MG63 (cell line): ENCODE data around the gene NUBP2. TPM values are rescaled to one million over a fixed set of nuclear protein-coding genes. Genes with fewer than 3 reads are reported as not detected.

Experiments
- DNase-seq: peaks from one replicate; pipeline ENCODE4 v3.0.0-alpha.2; 2020
- H3K27me3 ChIP-seq: fragments of 250-450 bp; sonication (Bioruptor Pico); 2 replicates; pipeline ENCODE4 v1.5.1; 2020; ENCODE audit warnings: mild to moderate bottlenecking, moderate library complexity
- H3K36me3 ChIP-seq: fragments of 250-450 bp; sonication (Bioruptor Pico); 2 replicates; pipeline ENCODE4 v1.5.1; 2020; ENCODE audit warnings: mild to moderate bottlenecking, moderate library complexity
- H3K4me3 ChIP-seq: fragments of 250-450 bp; sonication (Bioruptor Pico); 2 replicates; pipeline ENCODE4 v1.5.1; 2020; ENCODE audit warnings: mild to moderate bottlenecking, moderate library complexity
- H3K9me3 ChIP-seq: fragments of 250-450 bp; sonication (Bioruptor Pico); 2 replicates; pipeline ENCODE4 v1.5.1; 2020; ENCODE audit warnings: mild to moderate bottlenecking, moderate library complexity
- total RNA-seq: library from RNA; depleted of rRNA; stranded (reverse); fragments of >200 nt; shearing (Covaris generic); gene quantifications from 2 replicates; pipeline ENCODE4 v1.2.3, GENCODE V29; 2014; ENCODE audit warnings: low replicate concordance; rRNA removed

The NUBP2 gene
- total RNA-seq = 156 and 163 TPM in 2 replicates

- peak; percentile 100 for DNase-seq
- peaks cover 50% of the 10 kb centered on the region for H3K36me3 ChIP-seq
- H3K9me3 ChIP-seq = no peaks in the 10 kb centered on the region
- peak within 1 kb of the TSS; percentile 100 for H3K4me3 ChIP-seq
- no peaks in the 10 kb centered on the region for H3K27me3 ChIP-seq
Observed at GRCh38 chr16:1782408-1783264, at the start of gene NUBP2, which contains the start of gene SPSB3. Gene NUBP2, plus strand, starts transcription at chr16:1782960. Its CDS starts 61 bp downstream, at chr16:1783021. Gene SPSB3, minus strand, starts transcription at chr16:1782571. Its CDS starts 1,088 bp downstream, at chr16:1781483.

GRCh38 chr16:1734123-1734522, 48.6 kb upstream of the NUBP2 start:
- no peak overlapping the region for H3K4me3 ChIP-seq
- H3K27me3 ChIP-seq = no peaks in the 10 kb centered on the region
- H3K36me3 ChIP-seq = peaks cover 41% of the 10 kb centered on the region
- peaks cover 6% of the 10 kb centered on the region; the same call in 1 of the 2 replicates for H3K9me3 ChIP-seq
- DNase-seq = no peak

GRCh38 chr16:1734816-1735215, 47.9 kb upstream of the NUBP2 start:
- H3K27me3 ChIP-seq = no peaks in the 10 kb centered on the region
- H3K4me3 ChIP-seq = no peak overlapping the region
- H3K36me3 ChIP-seq = peaks cover 39% of the 10 kb centered on the region
- peaks cover 6% of the 10 kb centered on the region; the same call in 1 of the 2 replicates for H3K9me3 ChIP-seq
- DNase-seq = no peak

GRCh38 chr16:1740234-1740633, 42.5 kb upstream of the NUBP2 start:
- Histone ChIP-seq H3K9me3 (no peaks in the 10 kb centered on the region), H3K36me3 (peaks cover 20% of the 10 kb centered on the region), H3K4me3 (no peak overlapping the region), H3K27me3 (no peaks in the 10 kb centered on the region)
- DNase-seq = no peak

GRCh38 chr16:1740781-1741490, 41.8 kb upstream of the NUBP2 start:
- Histone ChIP-seq H3K36me3 (peaks cover 27% of the 10 kb centered on the region), H3K9me3 (no peaks in the 10 kb centered on the region), H3K27me3 (no peaks in the 10 kb centered on the region), H3K4me3 (no peak overlapping the region)
- no peak for DNase-seq

GRCh38 chr16:1741553-1742165, 41.1 kb upstream of the NUBP2 start:
- DNase-seq = no peak
- H3K27me3 ChIP-seq = no peaks in the 10 kb centered on the region
- peaks cover 28% of the 10 kb centered on the region for H3K36me3 ChIP-seq
- no peaks in the 10 kb centered on the region for H3K9me3 ChIP-seq
- no peak overlapping the region for H3K4me3 ChIP-seq

GRCh38 chr16:1743376-1744337, 39.1 kb upstream of the NUBP2 start:
- DNase-seq = no peak
- H3K9me3 ChIP-seq = no peaks in the 10 kb centered on the region
- no peak overlapping the region for H3K4me3 ChIP-seq
- peaks cover 45% of the 10 kb centered on the region for H3K36me3 ChIP-seq
- H3K27me3 ChIP-seq = no peaks in the 10 kb centered on the region

GRCh38 chr16:1744338-1744840, 38.4 kb upstream of the NUBP2 start:
- Histone ChIP-seq H3K9me3 (no peaks in the 10 kb centered on the region), H3K36me3 (peaks cover 52% of the 10 kb centered on the region), H3K27me3 (no peaks in the 10 kb centered on the region), H3K4me3 (no peak overlapping the region)
- no peak for DNase-seq

GRCh38 chr16:1745181-1745899, 37.4 kb upstream of the NUBP2 start:
- no peaks in the 10 kb centered on the region for H3K9me3 ChIP-seq
- peaks cover 56% of the 10 kb centered on the region for H3K36me3 ChIP-seq
- H3K27me3 ChIP-seq = no peaks in the 10 kb centered on the region
- H3K4me3 ChIP-seq = no peak overlapping the region
- peak; percentile 71 for DNase-seq

- peak; percentile 87 for DNase-seq
- H3K4me3 ChIP-seq = no peak overlapping the region
Observed at GRCh38 chr16:1745900-1746692, 36.7 kb upstream of the NUBP2 start.

GRCh38 chr16:1746693-1747195, 36.0 kb upstream of the NUBP2 start:
- H3K36me3 ChIP-seq = peaks cover 58% of the 10 kb centered on the region
- no peaks in the 10 kb centered on the region for H3K27me3 ChIP-seq
- DNase-seq = no peak
- no peaks in the 10 kb centered on the region for H3K9me3 ChIP-seq
- no peak overlapping the region for H3K4me3 ChIP-seq

More at GRCh38 chr16:1745900-1746692, 36.7 kb upstream of the NUBP2 start:
- no peaks in the 10 kb centered on the region for H3K9me3 ChIP-seq
- H3K27me3 ChIP-seq = no peaks in the 10 kb centered on the region
- H3K36me3 ChIP-seq = peaks cover 55% of the 10 kb centered on the region

GRCh38 chr16:1747934-1748333, 34.8 kb upstream of the NUBP2 start:
- H3K9me3 ChIP-seq = no peaks in the 10 kb centered on the region
- DNase-seq = no peak
- no peaks in the 10 kb centered on the region for H3K27me3 ChIP-seq
- H3K36me3 ChIP-seq = peaks cover 66% of the 10 kb centered on the region
- H3K4me3 ChIP-seq = no peak overlapping the region

GRCh38 chr16:1749152-1750117, 33.3 kb upstream of the NUBP2 start:
- Histone ChIP-seq H3K9me3 (no peaks in the 10 kb centered on the region), H3K36me3 (peaks cover 72% of the 10 kb centered on the region), H3K4me3 (no peak overlapping the region), H3K27me3 (no peaks in the 10 kb centered on the region)
- no peak for DNase-seq
